Upper lobe of left lung (tissue), 6 donors: ENCODE measurements around the gene CACFD1. TPM values are rescaled to one million over a fixed set of nuclear protein-coding genes. Genes with fewer than 3 reads are reported as not detected.

Experiments used
- ATAC-seq, 2 donors: fragments of 200-7000 bp; cut with Tn5 transposase; one replicate each; pipeline ENCODE4 v1.9.1; 2022; ENCODE audit warnings: mild to moderate bottlenecking in 2 of 2, moderate library complexity in 2 of 2; ENCODE audit not compliant: low FRiP score in 2 of 2
- DNase-seq, 2 donors: peaks; one replicate each; pipeline ENCODE4 v3.0.0-alpha.2; 2019 to 2020
- H3K27ac ChIP-seq, 4 donors: fragments of 200-600 bp; sonication (generic); one replicate each; pipeline ENCODE4 v1.5.1; 2016 to 2019
- H3K27me3 ChIP-seq, 4 donors: fragments of 200-600 bp; sonication (generic); one replicate each; pipeline ENCODE4 v1.5.1; 2017 to 2019
- H3K36me3 ChIP-seq, 4 donors: fragments of 200-600 bp; sonication (generic); one replicate each; pipeline ENCODE4 v1.5.1; 2016 to 2019
- H3K4me1 ChIP-seq, 4 donors: fragments of 200-600 bp; sonication (generic); one replicate each; pipeline ENCODE4 v1.5.1; 2018 to 2019
- H3K4me3 ChIP-seq, 4 donors: fragments of 200-600 bp; sonication (generic); one replicate each; pipeline ENCODE4 v1.5.1; 2017 to 2019; ENCODE audit warnings: mild to moderate bottlenecking in 2 of 4, moderate library complexity in 1 of 4
- H3K9me3 ChIP-seq, 4 donors: fragments of 200-600 bp; sonication (generic); one replicate each; pipeline ENCODE4 v1.5.1; 2018 to 2019
- CTCF ChIP-seq, 6 experiments: fragments of 450-650 bp in 4 of 6; fragments of 200-600 bp in 2 of 6; sonication (generic) in 2 of 6; IDR thresholded peaks; one replicate each; pipeline ENCODE4 v1.5.1; 2016 to 2019; ENCODE audit warnings: antibody characterized with exemption in 6 of 6
- EP300 ChIP-seq, 4 donors: sonication (generic); formaldehyde crosslinking; IDR thresholded peaks; one replicate each; pipeline ENCODE4 v1.5.1; 2017; ENCODE audit warnings: antibody characterized with exemption in 4 of 4, control low read depth in 2 of 4
- POLR2A ChIP-seq, 4 donors: fragments of 450-650 bp; IDR thresholded peaks; one replicate each; pipeline ENCODE4 v1.5.1; 2016 to 2017; ENCODE audit warnings: antibody characterized with exemption in 4 of 4, mild to moderate bottlenecking in 2 of 4
- POLR2AphosphoS5 ChIP-seq, 2 donors: sonication (generic); formaldehyde crosslinking; IDR thresholded peaks; one replicate each; pipeline ENCODE4 v1.5.1; 2017; ENCODE audit warnings: antibody characterized with exemption in 2 of 2
- WGBS, 2 donors: methylation state at CpG; one replicate each; pipeline ENCODE4 v1.1.5; 2017 to 2018; 5-methylcytosine and 5-hydroxymethylcytosine counted together
- total RNA-seq, 6 donors: library from RNA; depleted of rRNA in 4 of 6; stranded (reverse); fragments of >200 nt in 4 of 6; gene quantifications; one replicate each; pipeline versions ENCODE4 v1.1.0 to v1.2.1, GENCODE V29; 2016 to 2021
- donor health status: DM: no; HTN: no; CAD: no; lungs with moderate emphysema.
- donor health status: DM: no; HTN: yes; CAD: no; lungs with severe emphysema.

Gene CACFD1
- total RNA-seq, 6 donors from 2014 or later, result 31.1 to 52.8 (median 38.5) TPM

GRCh38 chr9:133472753-133473378 lies 13.1 kb downstream of the CACFD1 start:
- no peak for TF ChIP-seq POLR2A (IDR thresholded peaks at IDR 0.05)
- TF ChIP-seq POLR2AphosphoS5 (IDR thresholded peaks at IDR 0.05), result no peak
- TF ChIP-seq EP300 (IDR thresholded peaks at IDR 0.05), result no peak
- TF ChIP-seq CTCF (IDR thresholded peaks at IDR 0.05), result no peak
- ATAC-seq, result no peak
- DNase-seq, result peak in 1 of 2 donors; percentile 84
- WGBS, 2 donors, result 76 to 79% methylated on average over 5 to 19 of the region's 19 CpGs
- H3K4me3 ChIP-seq, result no peak overlapping the region
- peaks cover 5 to 31% (median 15%) of the 10 kb centered on the region in 4 donors for H3K4me1 ChIP-seq
- H3K36me3 ChIP-seq, result peaks cover 0 to 49% (median 23%) of the 10 kb centered on the region in 4 donors
- H3K27me3 ChIP-seq, result no peaks in the 10 kb centered on the region
- no peak overlapping the region for H3K27ac ChIP-seq
- H3K9me3 ChIP-seq, result no peaks in the 10 kb centered on the region

- ATAC-seq, result no peak
- WGBS, 2 donors, result 87 to 92% methylated on average over 7 to 20 of the region's 20 CpGs
- Histone ChIP-seq H3K4me3 (no peak overlapping the region), H3K27ac (no peak overlapping the region), H3K27me3 (no peaks in the 10 kb centered on the region), H3K4me1 (peaks cover 14 to 40% (median 24%) of the 10 kb centered on the region in 4 donors), H3K36me3 (peaks cover 0 to 47% (median 23%) of the 10 kb centered on the region in 4 donors), H3K9me3 (no peaks in the 10 kb centered on the region)
- TF ChIP-seq CTCF (IDR thresholded peaks at IDR 0.05) (no peak), POLR2AphosphoS5 (IDR thresholded peaks at IDR 0.05) (no peak), EP300 (IDR thresholded peaks at IDR 0.05) (no peak), POLR2A (IDR thresholded peaks at IDR 0.05) (no peak)
- peak in 1 of 2 donors; percentile 79 for DNase-seq
Measured at GRCh38 chr9:133473743-133474142, 14.0 kb downstream of the CACFD1 start.

GRCh38 chr9:133474215-133474614 lies 14.4 kb downstream of the CACFD1 start:
- WGBS, 2 donors, result 69 to 73% methylated on average over 4 to 5 of the region's 5 CpGs
- peaks cover 15 to 44% (median 27%) of the 10 kb centered on the region in 4 donors for H3K4me1 ChIP-seq
- no peak for ATAC-seq

GRCh38 chr9:133474853-133475252 lies 15.1 kb downstream of the CACFD1 start:
- Histone ChIP-seq H3K4me1 (peaks cover 21 to 51% (median 32%) of the 10 kb centered on the region in 4 donors), H3K9me3 (no peaks in the 10 kb centered on the region), H3K27ac (no peak overlapping the region), H3K4me3 (no peak overlapping the region), H3K27me3 (peaks cover 0 to 3% (median 0%) of the 10 kb centered on the region in 4 donors), H3K36me3 (peaks cover 0 to 41% (median 19%) of the 10 kb centered on the region in 4 donors)
- 88% methylated on average over 18 of the region's 20 CpGs; no CpG with 5 or more reads in 1 of the 2 donors for WGBS, 2 donors
- DNase-seq, result peak in 1 of 2 donors; percentile 78
- no peak for ATAC-seq
- TF ChIP-seq EP300 (IDR thresholded peaks at IDR 0.05) (no peak), POLR2AphosphoS5 (IDR thresholded peaks at IDR 0.05) (no peak), POLR2A (IDR thresholded peaks at IDR 0.05) (no peak), CTCF (IDR thresholded peaks at IDR 0.05) (no peak)

More at GRCh38 chr9:133474215-133474614, 14.4 kb downstream of the CACFD1 start:
- Histone ChIP-seq H3K9me3 (no peaks in the 10 kb centered on the region), H3K27ac (no peak overlapping the region), H3K4me3 (no peak overlapping the region), H3K27me3 (peaks cover 0 to 2% (median 0%) of the 10 kb centered on the region in 4 donors), H3K36me3 (peaks cover 0 to 43% (median 21%) of the 10 kb centered on the region in 4 donors)
- no peak for DNase-seq
- TF ChIP-seq POLR2A (IDR thresholded peaks at IDR 0.05), result no peak

- H3K36me3 ChIP-seq, result peaks cover 0 to 41% (median 19%) of the 10 kb centered on the region in 4 donors
Measured at GRCh38 chr9:133475292-133476012, 15.7 kb downstream of the CACFD1 start.

More at GRCh38 chr9:133475292-133476012, 15.7 kb downstream of the CACFD1 start:
- no peak for TF ChIP-seq POLR2AphosphoS5 (IDR thresholded peaks at IDR 0.05)
- TF ChIP-seq CTCF (IDR thresholded peaks at IDR 0.05), result no peak
- no peak for TF ChIP-seq POLR2A (IDR thresholded peaks at IDR 0.05)
- no peak for TF ChIP-seq EP300 (IDR thresholded peaks at IDR 0.05)
- peak in 1 of 2 donors; percentile 79 for DNase-seq
- ATAC-seq, result no peak
- Histone ChIP-seq H3K27ac (no peak overlapping the region), H3K4me1 (peaks cover 22 to 52% (median 32%) of the 10 kb centered on the region in 4 donors), H3K4me3 (no peak overlapping the region), H3K27me3 (peaks cover 0 to 3% (median 0%) of the 10 kb centered on the region in 4 donors), H3K9me3 (no peaks in the 10 kb centered on the region)
- WGBS, 2 donors, result 90 to 91% methylated on average over 10 to 27 of the region's 27 CpGs
